IMR-90 (cell line): Measurements from ENCODE around the gene HAGHL. TPM values are rescaled to one million over a fixed set of nuclear protein-coding genes. Genes with fewer than 3 reads are reported as not detected.

Experiments
- ATAC-seq: fragments of 200-7000 bp; cut with Tn5 transposase; 2 replicates; pipeline ENCODE4 v1.9.1; 2020; ENCODE audit warnings: low read depth, mild to moderate bottlenecking, moderate library complexity
- BruUV-seq: library from RNA; stranded (reverse); fragments of 400-500 nt; replicated peaks from 2 replicates; lab custom pipeline; 2021; lab: Mats Ljungman, UMichigan
- CTCF ChIA-PET: fragments of 300-600 bp; formaldehyde crosslinking; extraction: SDS; loops from one replicate; lab custom pipeline; 2021; ENCODE audit warnings: antibody characterized with exemption; lab: Yijun Ruan, JAX
- POLR2A ChIA-PET: fragments of 300-600 bp; sonication (Branson Sonifier 250); formaldehyde crosslinking; loops from one replicate; lab custom pipeline; 2022; ENCODE audit warnings: antibody characterized with exemption; ENCODE audit not compliant: unreplicated experiment; lab: Charles Lee
- DNase-seq: peaks from one replicate; pipeline ENCODE4 v3.0.0; 2013
- H2AFZ ChIP-seq: replicated peaks from 2 replicates; pipeline ENCODE3; 2013; ENCODE audit warnings: low read length, mild to moderate bottlenecking; ENCODE audit not compliant: poor library complexity
- H2AK5ac ChIP-seq: 2 replicates; pipeline ENCODE4 v1.6.1; 2013; ENCODE audit warnings: low read depth, low read length, inconsistent platforms
- H2AK9ac ChIP-seq: replicated peaks from 2 replicates; pipeline ENCODE3; 2013; ENCODE audit warnings: mild to moderate bottlenecking, low read depth, low read length, moderate library complexity; ENCODE audit not compliant: poor library complexity
- H2BK120ac ChIP-seq: 2 replicates; pipeline ENCODE4 v1.6.1; 2013; ENCODE audit warnings: low read depth, low read length, inconsistent platforms
- H2BK15ac ChIP-seq: 3 replicates; pipeline ENCODE4 v1.6.1; 2013; ENCODE audit warnings: low read depth, low read length, inconsistent platforms
- H2BK20ac ChIP-seq: 2 replicates; pipeline ENCODE4 v1.6.1; 2013; ENCODE audit warnings: low read depth, mild to moderate bottlenecking, inconsistent platforms, low read length, moderate library complexity
- H2BK5ac ChIP-seq: 2 replicates; pipeline ENCODE4 v1.6.1; 2013; ENCODE audit warnings: mild to moderate bottlenecking, low read depth, low read length, inconsistent platforms; ENCODE audit not compliant: poor library complexity, severe bottlenecking
- H3K14ac ChIP-seq: replicated peaks from 2 replicates; pipeline ENCODE4 v1.6.1; 2013; ENCODE audit warnings: low read depth, low read length, inconsistent platforms
- H3K18ac ChIP-seq: 2 replicates; pipeline ENCODE4 v1.6.1; 2013; ENCODE audit warnings: low read depth, low read length, control low read depth
- H3K23ac ChIP-seq: 2 replicates; pipeline ENCODE4 v1.6.1; 2013; ENCODE audit warnings: low read depth, low read length, inconsistent platforms
- H3K27ac ChIP-seq: 2 replicates; pipeline ENCODE4 v1.5.1; 2013; ENCODE audit warnings: mild to moderate bottlenecking, control low read depth, low read length; ENCODE audit not compliant: insufficient read depth
- H3K27me3 ChIP-seq: 2 replicates; pipeline ENCODE4 v1.6.1; 2013; ENCODE audit warnings: low read length; ENCODE audit not compliant: control insufficient read depth, insufficient read depth
- H3K36me3 ChIP-seq: 2 replicates; pipeline ENCODE4 v1.6.1; 2013; ENCODE audit warnings: low read length, mixed read lengths; ENCODE audit not compliant: control insufficient read depth, insufficient read depth
- H3K4ac ChIP-seq: 2 replicates; pipeline ENCODE4 v1.6.1; 2013; ENCODE audit warnings: low read depth, low read length, inconsistent platforms
- H3K4me1 ChIP-seq: 2 replicates; pipeline ENCODE4 v1.6.1; 2013; ENCODE audit warnings: low read length, mixed read lengths; ENCODE audit not compliant: control insufficient read depth, insufficient read depth
- H3K4me2 ChIP-seq: 2 replicates; pipeline ENCODE4 v1.6.1; 2013; ENCODE audit warnings: low read depth, mild to moderate bottlenecking, control low read depth, low read length, moderate library complexity
- H3K4me3 ChIP-seq: 2 replicates; pipeline ENCODE4 v1.5.1; 2013; ENCODE audit warnings: low read depth, mild to moderate bottlenecking, control low read depth, low read length, moderate library complexity; ENCODE audit not compliant: insufficient read depth
- H3K56ac ChIP-seq: 2 replicates; pipeline ENCODE4 v1.6.1; 2013; ENCODE audit warnings: low read length, inconsistent platforms; ENCODE audit not compliant: insufficient read depth; ENCODE audit errors: extremely low read depth
- H3K79me1 ChIP-seq, 2 experiments: 2 replicates each; pipeline ENCODE4 v1.6.1; 2013; ENCODE audit warnings: low read length in 2 of 2, inconsistent platforms in 1 of 2, low read depth in 1 of 2
- H3K9ac ChIP-seq: 2 replicates; pipeline ENCODE4 v1.6.1; 2013; ENCODE audit warnings: low read depth, low read length, control low read depth
- H3K9me1 ChIP-seq: 2 replicates; pipeline ENCODE4 v1.6.1; 2013; ENCODE audit warnings: low read length, inconsistent platforms; ENCODE audit not compliant: insufficient read depth
- H3K9me3 ChIP-seq: 2 replicates; pipeline ENCODE4 v1.6.1; 2013; ENCODE audit warnings: low read length; ENCODE audit not compliant: control insufficient read depth, insufficient read depth
- H4K20me1 ChIP-seq: 2 replicates; pipeline ENCODE4 v1.6.1; 2013; ENCODE audit warnings: low read length, inconsistent platforms; ENCODE audit not compliant: insufficient read depth
- H4K5ac ChIP-seq: 2 replicates; pipeline ENCODE4 v1.6.1; 2013; ENCODE audit warnings: mild to moderate bottlenecking, low read depth, low read length, control low read depth
- H4K8ac ChIP-seq, 2 experiments: 2 replicates each; pipeline ENCODE4 v1.6.1; 2013; ENCODE audit warnings: low read depth in 2 of 2, low read length in 2 of 2, control low read depth in 1 of 2, inconsistent platforms in 1 of 2
- H4K91ac ChIP-seq: 2 replicates; pipeline ENCODE4 v1.6.1; 2013; ENCODE audit warnings: low read depth, low read length, inconsistent platforms; ENCODE audit not compliant: insufficient read depth
- CEBPB ChIP-seq: IDR thresholded peaks from 2 replicates; pipeline ENCODE4 v1.6.1; 2012; ENCODE audit warnings: low read depth, low read length, improper control_type of control experiment
- FOS ChIP-seq: fragments of 150-350 bp; IDR thresholded peaks from 2 replicates; pipeline ENCODE4 v1.6.1; 2016; ENCODE audit warnings: low read depth, low read length
- MAFK ChIP-seq: IDR thresholded peaks from 2 replicates; pipeline ENCODE4 v1.6.1; 2012; ENCODE audit warnings: low read depth, low read length, improper control_type of control experiment
- RCOR1 ChIP-seq: IDR thresholded peaks from 2 replicates; pipeline ENCODE4 v1.6.1; 2012; ENCODE audit warnings: mild to moderate bottlenecking, low read length, improper control_type of control experiment; ENCODE audit not compliant: insufficient replicate concordance
- RFX5 ChIP-seq: IDR thresholded peaks from 2 replicates; pipeline ENCODE4 v1.8.0; 2012; ENCODE audit warnings: low read depth, mild to moderate bottlenecking, low read length, moderate library complexity
- SMC3 ChIP-seq: fragments of 150-350 bp; IDR thresholded peaks from 2 replicates; pipeline ENCODE4 v1.6.1; 2016; ENCODE audit warnings: low read depth, mild to moderate bottlenecking, antibody characterized with exemption, low read length, moderate library complexity
- WGBS, 2 experiments: methylation state at CpG; one replicate each; pipeline versions ENCODE4 v1.1.5 to v1.1.7; 2013; ENCODE audit warnings: missing lambda C conversion rate in 2 of 2; ENCODE audit not compliant: insufficient read length in 1 of 2; ENCODE audit errors: extremely low coverage in 2 of 2; 5-methylcytosine and 5-hydroxymethylcytosine counted together
- dilution Hi-C: fragments of 300-500 bp; cut with HindIII; formaldehyde crosslinking; loops from one replicate; pipeline ENCODE4 v1.14.3; 2018; ENCODE audit warnings: low sequenced_read_pairs; ENCODE audit not compliant: unreplicated experiment
- in situ Hi-C: fragments of 300-500 bp; cut with MboI; formaldehyde crosslinking; loops from 3 replicates; pipeline ENCODE4 v1.14.3; 2019; ENCODE audit warnings: low sequenced_read_pairs, inconsistent platforms, mixed read lengths
- intact Hi-C: fragments of 100-400 bp; cut with micrococcal nuclease; formaldehyde crosslinking; loops from 2 replicates; pipeline ENCODE4 v1.10.0; 2022
- polyA plus RNA-seq, 3 experiments: library from polyadenylated mRNA; depleted of rRNA; stranded (reverse); fragments of >200 nt; gene quantifications; 2 replicates each; pipeline ENCODE4 v1.2.3, GENCODE V29; 2012; ENCODE audit warnings: low replicate concordance in 1 of 3
- total RNA-seq: library from RNA; depleted of rRNA; stranded (reverse); fragments of >200 nt; gene quantifications from 2 replicates; pipeline ENCODE4 v1.2.3, GENCODE V29; 2012
- TF ChIP-seq, protein P1 (sequence below): fragments of 150-350 bp; IDR thresholded peaks from 2 replicates; pipeline ENCODE4 v1.6.1; 2017; ENCODE audit warnings: mild to moderate bottlenecking, antibody characterized with exemption, low read length, low read depth

Gene HAGHL
- total and polyA plus RNA-seq, 2 of the 4 experiments (the other 2 are of a cell fraction): 3.0 to 12.5 TPM

DNA sequence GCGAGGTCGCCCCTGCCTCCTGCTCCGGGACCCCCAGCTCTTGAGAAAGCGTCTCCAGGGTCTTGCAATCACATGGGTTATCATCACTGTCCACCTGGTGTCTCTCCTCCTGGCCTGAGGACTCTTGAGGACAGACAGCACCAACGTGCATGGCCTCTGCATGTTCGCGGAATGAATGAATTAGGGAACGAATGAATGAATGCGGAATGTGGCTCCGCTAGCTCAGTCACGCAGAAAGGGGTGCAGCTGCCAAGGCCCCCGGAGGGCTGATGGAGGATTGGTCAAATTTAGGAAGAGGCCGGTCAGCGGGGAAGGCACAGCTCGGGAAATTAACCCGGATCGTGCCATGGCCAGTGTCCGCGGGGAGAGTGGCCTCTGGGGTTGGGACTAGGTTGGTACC lies 24.6 kb upstream of the HAGHL start:
- POLR2A ChIA-PET: no interaction called here
- H2BK120ac ChIP-seq: no peak overlapping the region

More for the DNA sequence above, 24.6 kb upstream of the HAGHL start:
- DNase-seq (no peak), ATAC-seq (no peak)
- H2BK15ac ChIP-seq: no peak overlapping the region
- H4K8ac ChIP-seq: no peak overlapping the region
- H3K23ac ChIP-seq: no peak overlapping the region
- H2AK5ac ChIP-seq: no peak overlapping the region
- H3K4me3 ChIP-seq: no peak overlapping the region
- no peak overlapping the region for H3K56ac ChIP-seq
- peaks cover 8% of the 10 kb centered on the region for H4K20me1 ChIP-seq
- no peak overlapping the region for H2BK20ac ChIP-seq
- no peak overlapping the region for H2BK5ac ChIP-seq
- no peaks in the 10 kb centered on the region for H3K9me3 ChIP-seq
- CTCF ChIA-PET: no interaction called here
- no peaks in the 10 kb centered on the region for H3K79me1 ChIP-seq
- H3K27me3 ChIP-seq: peaks cover 75% of the 10 kb centered on the region
- H3K27ac ChIP-seq: no peak overlapping the region
- dilution Hi-C loops: no loop called here
- no peak overlapping the region for H3K14ac ChIP-seq
- H2AFZ ChIP-seq: no peak overlapping the region
- 80% methylated on average over 13 of the region's 19 CpGs; no CpG with 5 or more reads in 1 of the 2 experiments for WGBS, 2 experiments
- BruUV-seq: no TSS peak
- no peak overlapping the region for H4K5ac ChIP-seq
- H3K36me3 ChIP-seq: no peaks in the 10 kb centered on the region
- no peak overlapping the region for H3K4me2 ChIP-seq
- H3K4ac ChIP-seq: no peak overlapping the region
- no peaks in the 10 kb centered on the region for H3K9me1 ChIP-seq
- H3K4me1 ChIP-seq: no peaks in the 10 kb centered on the region
- in situ Hi-C loops: loop anchor here (25.0 kb wide), 1 partner anchor 360 kb away; the partner anchor contains the start of gene SSTR5
- H2AK9ac ChIP-seq: no peak overlapping the region
- no peak overlapping the region for H4K91ac ChIP-seq
- intact Hi-C loops: no loop called here
- TF ChIP-seq FOS (no peak), SMC3 (no peak), CEBPB (no peak), RCOR1 (no peak), MAFK (no peak), RFX5 (no peak)
- TF ChIP-seq, protein P1, sequence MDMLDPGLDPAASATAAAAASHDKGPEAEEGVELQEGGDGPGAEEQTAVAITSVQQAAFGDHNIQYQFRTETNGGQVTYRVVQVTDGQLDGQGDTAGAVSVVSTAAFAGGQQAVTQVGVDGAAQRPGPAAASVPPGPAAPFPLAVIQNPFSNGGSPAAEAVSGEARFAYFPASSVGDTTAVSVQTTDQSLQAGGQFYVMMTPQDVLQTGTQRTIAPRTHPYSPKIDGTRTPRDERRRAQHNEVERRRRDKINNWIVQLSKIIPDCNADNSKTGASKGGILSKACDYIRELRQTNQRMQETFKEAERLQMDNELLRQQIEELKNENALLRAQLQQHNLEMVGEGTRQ: no peak
- no peak overlapping the region for H3K18ac ChIP-seq
- no peak overlapping the region for H3K9ac ChIP-seq
